ENCODE results near the gene GATAD2A. TPM values are rescaled to one million over a fixed set of nuclear protein-coding genes. Genes with fewer than 3 reads are reported as not detected.

The GATAD2A gene
- total RNA-seq, 1 experiment from 2014 or later, result 38.4 TPM

GRCh38 chr19:19475849-19476828 is 70.7 kb downstream of the GATAD2A start:
- Histone ChIP-seq H3K79me2 (ENCODE audit: low read length) (peaks cover 99% of the 10 kb centered on the region), H3K27ac (ENCODE audit: low read length) (no peak overlapping the region), H3K9ac (ENCODE audit: low read length) (no peak overlapping the region), H3K4me2 (ENCODE audit: low read depth, low read length, poor library complexity, severe bottlenecking) (no peak overlapping the region), H3K4me3 (ENCODE audit: low read length) (no peak overlapping the region), H3K9me3 (ENCODE audit: low read length) (no peaks in the 10 kb centered on the region), H3K9me2 (replicated peaks; ENCODE audit: insufficient read depth, low read length) (no peaks in the 10 kb centered on the region), H4K20me1 (ENCODE audit: insufficient read depth, low read depth, low read length) (no peaks in the 10 kb centered on the region), H3K27me3 (ENCODE audit: low read length) (no peaks in the 10 kb centered on the region), H3K4me1 (ENCODE audit: low read length) (peaks cover 13% of the 10 kb centered on the region), H2AFZ (ENCODE audit: low read length) (no peak overlapping the region), H3K36me3 (ENCODE audit: insufficient read depth, low read length) (no peaks in the 10 kb centered on the region)
- DNase-seq, result peak; percentile 54

- Histone ChIP-seq H3K4me3 (ENCODE audit: low read length) (no peak overlapping the region), H3K27me3 (ENCODE audit: low read length) (no peaks in the 10 kb centered on the region), H3K4me2 (ENCODE audit: low read depth, low read length, poor library complexity, severe bottlenecking) (no peak overlapping the region), H3K79me2 (ENCODE audit: low read length) (peaks cover 96% of the 10 kb centered on the region), H3K9me2 (replicated peaks; ENCODE audit: insufficient read depth, low read length) (no peaks in the 10 kb centered on the region), H3K4me1 (ENCODE audit: low read length) (no peaks in the 10 kb centered on the region; the same call in 1 of the 2 replicates), H2AFZ (ENCODE audit: low read length) (no peak overlapping the region), H3K9ac (ENCODE audit: low read length) (no peak overlapping the region), H3K9me3 (ENCODE audit: low read length) (no peaks in the 10 kb centered on the region), H4K20me1 (ENCODE audit: insufficient read depth, low read depth, low read length) (no peaks in the 10 kb centered on the region), H3K36me3 (ENCODE audit: insufficient read depth, low read length) (0 out of 2 replicates have a peak, but pooled peaks cover 2% of the 10 kb centered on the region), H3K27ac (ENCODE audit: low read length) (no peak overlapping the region)
- DNase-seq, result no peak
Measured at GRCh38 chr19:19477705-19478383, 72.4 kb downstream of the GATAD2A start.

GRCh38 chr19:19480688-19481087 is 75.2 kb downstream of the GATAD2A start:
- Histone ChIP-seq H3K36me3 (ENCODE audit: insufficient read depth, low read length) (0 out of 2 replicates have a peak, but pooled peaks cover 2% of the 10 kb centered on the region), H3K27me3 (ENCODE audit: low read length) (no peaks in the 10 kb centered on the region), H3K9ac (ENCODE audit: low read length) (no peak overlapping the region), H3K4me3 (ENCODE audit: low read length) (no peak overlapping the region), H3K4me2 (ENCODE audit: low read depth, low read length, poor library complexity, severe bottlenecking) (no peak overlapping the region), H2AFZ (ENCODE audit: low read length) (no peak overlapping the region), H3K4me1 (ENCODE audit: low read length) (peaks cover 19% of the 10 kb centered on the region), H3K79me2 (ENCODE audit: low read length) (peaks cover 91% of the 10 kb centered on the region), H4K20me1 (ENCODE audit: insufficient read depth, low read depth, low read length) (no peaks in the 10 kb centered on the region; the same call in 1 of the 2 replicates), H3K9me2 (replicated peaks; ENCODE audit: insufficient read depth, low read length) (no peaks in the 10 kb centered on the region), H3K9me3 (ENCODE audit: low read length) (no peaks in the 10 kb centered on the region), H3K27ac (ENCODE audit: low read length) (no peak overlapping the region)
- DNase-seq, result no peak

GRCh38 chr19:19482809-19483596 is 77.5 kb downstream of the GATAD2A start:
- Histone ChIP-seq H4K20me1 (ENCODE audit: insufficient read depth, low read depth, low read length) (no peaks in the 10 kb centered on the region; the same call in 1 of the 2 replicates), H2AFZ (ENCODE audit: low read length) (no peak overlapping the region), H3K4me2 (ENCODE audit: low read depth, low read length, poor library complexity, severe bottlenecking) (no peak overlapping the region), H3K79me2 (ENCODE audit: low read length) (peaks cover 89% of the 10 kb centered on the region), H3K9ac (ENCODE audit: low read length) (no peak overlapping the region), H3K27ac (ENCODE audit: low read length) (no peak overlapping the region), H3K9me3 (ENCODE audit: low read length) (no peaks in the 10 kb centered on the region), H3K27me3 (ENCODE audit: low read length) (no peaks in the 10 kb centered on the region), H3K4me1 (ENCODE audit: low read length) (peaks cover 42% of the 10 kb centered on the region), H3K9me2 (replicated peaks; ENCODE audit: insufficient read depth, low read length) (no peaks in the 10 kb centered on the region), H3K36me3 (ENCODE audit: insufficient read depth, low read length) (0 out of 2 replicates have a peak, but pooled peaks cover 2% of the 10 kb centered on the region), H3K4me3 (ENCODE audit: low read length) (no peak overlapping the region)
- no peak for DNase-seq

- H3K4me3 ChIP-seq (ENCODE audit: low read length), result no peak overlapping the region
- H3K36me3 ChIP-seq (ENCODE audit: insufficient read depth, low read length), result 0 out of 2 replicates have a peak, but pooled peaks cover 2% of the 10 kb centered on the region
- DNase-seq, result peak; percentile 66
- H3K9ac ChIP-seq (ENCODE audit: low read length), result peak overlapping the region; percentile 15
- peaks cover 66% of the 10 kb centered on the region for H3K4me1 ChIP-seq (ENCODE audit: low read length)
- H3K4me2 ChIP-seq (ENCODE audit: low read depth, low read length, poor library complexity, severe bottlenecking), result no peak overlapping the region
- H3K9me3 ChIP-seq (ENCODE audit: low read length), result no peaks in the 10 kb centered on the region
- H3K9me2 ChIP-seq (replicated peaks; ENCODE audit: insufficient read depth, low read length), result no peaks in the 10 kb centered on the region
- peaks cover 83% of the 10 kb centered on the region for H3K79me2 ChIP-seq (ENCODE audit: low read length)
- no peak overlapping the region for H2AFZ ChIP-seq (ENCODE audit: low read length)
- H4K20me1 ChIP-seq (ENCODE audit: insufficient read depth, low read depth, low read length), result no peaks in the 10 kb centered on the region; the same call in 1 of the 2 replicates
- peak overlapping the region; percentile 55 for H3K27ac ChIP-seq (ENCODE audit: low read length)
- H3K27me3 ChIP-seq (ENCODE audit: low read length), result no peaks in the 10 kb centered on the region
Measured at GRCh38 chr19:19485161-19485997, 79.9 kb downstream of the GATAD2A start.

GRCh38 chr19:19485998-19486290 is 80.5 kb downstream of the GATAD2A start:
- Histone ChIP-seq H4K20me1 (ENCODE audit: insufficient read depth, low read depth, low read length) (no peaks in the 10 kb centered on the region; the same call in 1 of the 2 replicates), H3K9me3 (ENCODE audit: low read length) (no peaks in the 10 kb centered on the region), H3K4me3 (ENCODE audit: low read length) (no peak overlapping the region), H3K4me1 (ENCODE audit: low read length) (peaks cover 66% of the 10 kb centered on the region), H3K36me3 (ENCODE audit: insufficient read depth, low read length) (peaks cover 6% of the 10 kb centered on the region; the same call in 1 of the 2 replicates), H3K9me2 (replicated peaks; ENCODE audit: insufficient read depth, low read length) (no peaks in the 10 kb centered on the region), H3K9ac (ENCODE audit: low read length) (peak overlapping the region; percentile 9; the same call in 1 of the 2 replicates), H3K4me2 (ENCODE audit: low read depth, low read length, poor library complexity, severe bottlenecking) (no peak overlapping the region), H3K27ac (ENCODE audit: low read length) (no peak overlapping the region), H3K79me2 (ENCODE audit: low read length) (peaks cover 83% of the 10 kb centered on the region), H3K27me3 (ENCODE audit: low read length) (no peaks in the 10 kb centered on the region), H2AFZ (ENCODE audit: low read length) (no peak overlapping the region)
- no peak for DNase-seq

- Histone ChIP-seq H3K4me2 (ENCODE audit: low read depth, low read length, poor library complexity, severe bottlenecking) (no peak overlapping the region), H2AFZ (ENCODE audit: low read length) (no peak overlapping the region), H4K20me1 (ENCODE audit: insufficient read depth, low read depth, low read length) (no peaks in the 10 kb centered on the region; the same call in 1 of the 2 replicates), H3K4me3 (ENCODE audit: low read length) (no peak overlapping the region), H3K79me2 (ENCODE audit: low read length) (peaks cover 83% of the 10 kb centered on the region), H3K36me3 (ENCODE audit: insufficient read depth, low read length) (peaks cover 8% of the 10 kb centered on the region; the same call in 1 of the 2 replicates), H3K4me1 (ENCODE audit: low read length) (peaks cover 66% of the 10 kb centered on the region), H3K27ac (ENCODE audit: low read length) (no peak overlapping the region), H3K27me3 (ENCODE audit: low read length) (no peaks in the 10 kb centered on the region), H3K9me2 (replicated peaks; ENCODE audit: insufficient read depth, low read length) (no peaks in the 10 kb centered on the region), H3K9ac (ENCODE audit: low read length) (peak overlapping the region; percentile 9; the same call in 1 of the 2 replicates), H3K9me3 (ENCODE audit: low read length) (no peaks in the 10 kb centered on the region)
- DNase-seq, result no peak
Measured at GRCh38 chr19:19486343-19487076, 81.0 kb downstream of the GATAD2A start.

All from Karpas-422 (cell line).